Large intestine (tissue), 1 donor: Measurements from ENCODE around the gene APEX1. TPM values are rescaled to one million over a fixed set of nuclear protein-coding genes. Genes with fewer than 3 reads are reported as not detected.

Experiments used
- polyA plus RNA-seq: library from polyadenylated mRNA; unstranded; fragments of 120-200 nt; gene quantifications from one replicate; pipeline ENCODE4 v1.2.1, GENCODE V29; 2013

Gene APEX1
- polyA plus RNA-seq, 1 donor: 218 TPM

Other genes with a start within 250 kb of the APEX1 start
- gene OR11H6, start 231.5 kb upstream of the APEX1 start, polyA plus RNA-seq: not detected
- 0.34 TPM for gene OR11H7, start 226.2 kb upstream of the APEX1 start, polyA plus RNA-seq
- gene OR11H4, start 215.9 kb upstream of the APEX1 start, polyA plus RNA-seq: not detected
- 14.2 TPM for gene TTC5, start 149.3 kb upstream of the APEX1 start, polyA plus RNA-seq
- 67.7 TPM for gene CCNB1IP1, start 121.9 kb upstream of the APEX1 start, polyA plus RNA-seq
- gene PARP2, start 111.6 kb upstream of the APEX1 start, polyA plus RNA-seq: 30.9 TPM
- gene TEP1, start 41.7 kb upstream of the APEX1 start, polyA plus RNA-seq: 98.8 TPM
- 0.64 TPM for gene KLHL33, start 19.1 kb upstream of the APEX1 start, polyA plus RNA-seq
- gene OSGEP, start 414 bp upstream of the APEX1 start, polyA plus RNA-seq: 63.2 TPM
- gene PIP4P1, start 6.2 kb downstream of the APEX1 start, polyA plus RNA-seq: 44.0 TPM
- 215 TPM for gene PNP, start 14.2 kb downstream of the APEX1 start, polyA plus RNA-seq
- gene RNASE10, start 50.3 kb downstream of the APEX1 start, polyA plus RNA-seq: 1.0 TPM
- not detected for gene RNASE9, start 105.8 kb downstream of the APEX1 start, polyA plus RNA-seq
- gene RNASE11, start 132.8 kb downstream of the APEX1 start, polyA plus RNA-seq: not detected
- not detected for gene RNASE12, start 136.2 kb downstream of the APEX1 start, polyA plus RNA-seq
- gene OR6S1, start 186.5 kb downstream of the APEX1 start, polyA plus RNA-seq: not detected
- 37.1 TPM for gene RNASE4, start 229.3 kb downstream of the APEX1 start, polyA plus RNA-seq
- 43.6 TPM for gene ANG, start 233.5 kb downstream of the APEX1 start, polyA plus RNA-seq